H9 (cell line): ENCODE results near the gene SSBP2. TPM values are rescaled to one million over a fixed set of nuclear protein-coding genes. Genes with fewer than 3 reads are reported as not detected.

Experiments
- DNase-seq: peaks from one replicate; pipeline ENCODE4 v3.0.0-alpha.2; 2017
- H2AFZ ChIP-seq: one replicate; pipeline ENCODE4 v1.6.1; 2013; ENCODE audit warnings: mild to moderate bottlenecking, low read length, control low read depth, moderate library complexity
- H2AK5ac ChIP-seq: 2 replicates; pipeline ENCODE4 v1.6.1; 2013; ENCODE audit warnings: low read length, control low read depth, mixed read lengths; ENCODE audit not compliant: insufficient read length
- H2BK120ac ChIP-seq: one replicate; pipeline ENCODE4 v1.6.1; 2013; ENCODE audit warnings: low read depth, mild to moderate bottlenecking, low read length, control low read depth, inconsistent platforms; ENCODE audit not compliant: poor library complexity, severe bottlenecking
- H2BK12ac ChIP-seq: 2 replicates; pipeline ENCODE4 v1.6.1; 2013; ENCODE audit warnings: low read length, control low read depth, mixed read lengths, low read depth; ENCODE audit not compliant: insufficient read length
- H2BK15ac ChIP-seq: 2 replicates; pipeline ENCODE4 v1.6.1; 2013; ENCODE audit warnings: low read depth, low read length, control low read depth
- H2BK20ac ChIP-seq: one replicate; pipeline ENCODE4 v1.6.1; 2013; ENCODE audit warnings: low read depth, mild to moderate bottlenecking, low read length, control low read depth, inconsistent platforms; ENCODE audit not compliant: poor library complexity, severe bottlenecking
- H2BK5ac ChIP-seq: 2 replicates; pipeline ENCODE4 v1.6.1; 2013; ENCODE audit warnings: low read length, control low read depth, mixed read lengths; ENCODE audit not compliant: insufficient read length
- H3K14ac ChIP-seq: 2 replicates; pipeline ENCODE4 v1.6.1; 2013; ENCODE audit warnings: low read length, control low read depth; ENCODE audit not compliant: insufficient read depth
- H3K18ac ChIP-seq: 2 replicates; pipeline ENCODE4 v1.6.1; 2013; ENCODE audit warnings: low read depth, mild to moderate bottlenecking, mixed read lengths, low read length, control low read depth; ENCODE audit not compliant: insufficient read length
- H3K23ac ChIP-seq: 2 replicates; pipeline ENCODE4 v1.6.1; 2013; ENCODE audit warnings: low read length, control low read depth, mixed read lengths, low read depth; ENCODE audit not compliant: insufficient read length
- H3K23me2 ChIP-seq: 2 replicates; pipeline ENCODE4 v1.6.1; 2013; ENCODE audit warnings: low read depth, mild to moderate bottlenecking, mixed read lengths, low read length, control low read depth; ENCODE audit not compliant: insufficient read length, poor library complexity, severe bottlenecking
- H3K27ac ChIP-seq: 2 replicates; pipeline ENCODE4 v1.5.1; 2013; ENCODE audit warnings: low read length, control low read depth, mixed read lengths, low read depth; ENCODE audit not compliant: insufficient read length
- H3K27me3 ChIP-seq: 2 replicates; pipeline ENCODE4 v1.6.1; 2013; ENCODE audit warnings: low read length, control low read depth, inconsistent platforms; ENCODE audit not compliant: insufficient read depth
- H3K4ac ChIP-seq: 2 replicates; pipeline ENCODE4 v1.6.1; 2013; ENCODE audit warnings: low read depth, mild to moderate bottlenecking, control low read depth, inconsistent platforms, low read length, moderate library complexity
- H3K4me1 ChIP-seq: 2 replicates; pipeline ENCODE4 v1.6.1; 2013; ENCODE audit warnings: low read length, control low read depth, inconsistent platforms; ENCODE audit not compliant: insufficient read depth
- H3K4me2 ChIP-seq: 2 replicates; pipeline ENCODE4 v1.6.1; 2013; ENCODE audit warnings: low read length, control low read depth, mixed read lengths; ENCODE audit not compliant: insufficient read length, insufficient read depth
- H3K56ac ChIP-seq: 2 replicates; pipeline ENCODE4 v1.6.1; 2013; ENCODE audit warnings: low read depth, mild to moderate bottlenecking, mixed read lengths, low read length, control low read depth; ENCODE audit not compliant: insufficient read length
- H3K79me1 ChIP-seq: 2 replicates; pipeline ENCODE4 v1.6.1; 2013; ENCODE audit warnings: low read depth, mild to moderate bottlenecking, moderate library complexity, low read length, control low read depth, inconsistent platforms; ENCODE audit not compliant: insufficient read depth, poor library complexity, severe bottlenecking
- H3K79me2 ChIP-seq: 2 replicates; pipeline ENCODE4 v1.6.1; 2013; ENCODE audit warnings: low read length, control low read depth, inconsistent platforms; ENCODE audit not compliant: insufficient read depth
- H3K9ac ChIP-seq: 2 replicates; pipeline ENCODE4 v1.6.1; 2013; ENCODE audit warnings: low read length, control low read depth, mixed read lengths; ENCODE audit not compliant: insufficient read length; ENCODE audit errors: extremely low read depth
- H3K9me3 ChIP-seq: one replicate; pipeline ENCODE4 v1.6.1; 2013; ENCODE audit warnings: low read depth, low read length, inconsistent platforms; ENCODE audit not compliant: control insufficient read depth
- H3T11ph ChIP-seq: one replicate; pipeline ENCODE4 v1.6.1; 2013; ENCODE audit warnings: mild to moderate bottlenecking, low read length, control low read depth, inconsistent platforms
- H4K20me1 ChIP-seq: one replicate; pipeline ENCODE4 v1.6.1; 2013; ENCODE audit not compliant: control insufficient read depth, insufficient read length, insufficient read depth
- H4K5ac ChIP-seq: 2 replicates; pipeline ENCODE4 v1.6.1; 2013; ENCODE audit warnings: low read depth, mild to moderate bottlenecking, mixed read lengths, low read length, control low read depth; ENCODE audit not compliant: insufficient read length
- H4K8ac ChIP-seq: replicated peaks from 2 replicates; pipeline ENCODE4 v1.6.1; 2013; ENCODE audit warnings: low read length, control low read depth, mixed read lengths, low read depth; ENCODE audit not compliant: insufficient read length
- H4K91ac ChIP-seq: 2 replicates; pipeline ENCODE4 v1.6.1; 2013; ENCODE audit warnings: low read depth, mild to moderate bottlenecking, moderate library complexity, mixed read lengths, low read length, control low read depth; ENCODE audit not compliant: insufficient read length
- H3K27ac Mint-ChIP-seq, 3 experiments: 2 replicates in 2 of 3; 3 replicates in 1 of 3; pipeline ENCODE4 v1.8.0; 2020 to 2021; ENCODE audit warnings: mixed read lengths in 3 of 3, mild to moderate bottlenecking in 1 of 3, moderate library complexity in 1 of 3
- H3K27me3 Mint-ChIP-seq: 2 replicates; pipeline ENCODE4 v1.8.0; 2021; ENCODE audit warnings: low read depth, mild to moderate bottlenecking, moderate library complexity, mixed read lengths
- H3K36me3 Mint-ChIP-seq, 3 experiments: 2 replicates in 2 of 3; 3 replicates in 1 of 3; pipeline ENCODE4 v1.8.0; 2020 to 2021; ENCODE audit warnings: low read depth in 3 of 3, mixed read lengths in 3 of 3; ENCODE audit not compliant: insufficient read depth in 1 of 3
- H3K4me1 Mint-ChIP-seq, 2 experiments: 2 replicates each; pipeline ENCODE4 v1.8.0; 2020; ENCODE audit warnings: mixed read lengths in 2 of 2
- H3K4me3 Mint-ChIP-seq, 2 experiments: 2 replicates in 1 of 2; 3 replicates in 1 of 2; pipeline ENCODE4 v1.8.0; 2020 to 2021; ENCODE audit warnings: mild to moderate bottlenecking in 2 of 2, mixed read lengths in 2 of 2, moderate library complexity in 1 of 2
- H3K9me3 Mint-ChIP-seq, 2 experiments: 2 replicates in 1 of 2; 3 replicates in 1 of 2; pipeline ENCODE4 v1.8.0; 2020; ENCODE audit warnings: mild to moderate bottlenecking in 2 of 2, mixed read lengths in 2 of 2, moderate library complexity in 1 of 2
- CTCF ChIP-seq: fragments of 200-600 bp; sonication (generic); conservative IDR thresholded peaks from 3 replicates; pipeline ENCODE4 v1.8.0; 2021; ENCODE audit warnings: antibody characterized with exemption, mild to moderate bottlenecking
- WGBS: extraction: QIAGEN DNeasy Blood & Tissue Kit; methylation state at CpG from one replicate; pipeline ENCODE4 v1.1.7; 2013; ENCODE audit warnings: missing lambda C conversion rate, low lambda C conversion rate, mixed read lengths; ENCODE audit not compliant: insufficient read length; ENCODE audit errors: extremely low coverage; 5-methylcytosine and 5-hydroxymethylcytosine counted together
- total RNA-seq: library from RNA; stranded (reverse); gene quantifications from 2 replicates; pipeline ENCODE4 v1.2.1, GENCODE V29; 2021

The SSBP2 gene
- total RNA-seq, 1 experiment from 2014 or later, result 35.6 TPM

GRCh38 chr5:81525690-81526089, 225.2 kb downstream of the SSBP2 start:
- H2BK15ac ChIP-seq, result no peak overlapping the region
- Mint-ChIP-seq H3K4me3 (no peak overlapping the region), H3K9me3 (no peaks in the 10 kb centered on the region), H3K27ac (peak overlapping the region in 1 of 3 experiments; percentile 5; a peak in 1 of 7 replicates), H3K36me3 (no peaks in the 10 kb centered on the region), H3K27me3 (no peaks in the 10 kb centered on the region), H3K4me1 (peaks cover 5 to 9% of the 10 kb centered on the region in 2 experiments)
- no peak overlapping the region for H3K4me2 ChIP-seq
- 100% methylated on average over 1 of the region's 2 CpGs for WGBS
- no peak overlapping the region for H2BK5ac ChIP-seq
- H2AK5ac ChIP-seq, result no peak overlapping the region
- H3K23me2 ChIP-seq, result no peaks in the 10 kb centered on the region
- no peaks in the 10 kb centered on the region for H3K4me1 ChIP-seq
- no peaks in the 10 kb centered on the region for H3K27me3 ChIP-seq
- H2BK12ac ChIP-seq, result no peak overlapping the region
- no peak overlapping the region for H2BK120ac ChIP-seq
- H4K91ac ChIP-seq, result no peak overlapping the region
- DNase-seq, result no peak
- no peak overlapping the region for H3K9ac ChIP-seq
- no peak overlapping the region for H3T11ph ChIP-seq
- H3K18ac ChIP-seq, result no peak overlapping the region
- H3K56ac ChIP-seq, result no peak overlapping the region
- H3K14ac ChIP-seq, result no peak overlapping the region
- H4K8ac ChIP-seq, result no peak overlapping the region
- no peak for TF ChIP-seq CTCF
- no peaks in the 10 kb centered on the region for H3K9me3 ChIP-seq
- no peaks in the 10 kb centered on the region for H3K79me2 ChIP-seq
- no peak overlapping the region for H2BK20ac ChIP-seq
- H3K4ac ChIP-seq, result no peak overlapping the region
- H3K27ac ChIP-seq, result no peak overlapping the region
- no peak overlapping the region for H2AFZ ChIP-seq
- H4K20me1 ChIP-seq, result no peaks in the 10 kb centered on the region
- H4K5ac ChIP-seq, result no peak overlapping the region
- no peaks in the 10 kb centered on the region for H3K79me1 ChIP-seq
- H3K23ac ChIP-seq, result no peak overlapping the region
